Type B pancreatic cell (in vitro differentiated cells): ENCODE measurements around the gene SMAD6. TPM values are rescaled to one million over a fixed set of nuclear protein-coding genes. Genes with fewer than 3 reads are reported as not detected.
A peak's percentile ranks its signal among the peaks of the same experiment; 100 is the strongest.

Experiments
- DNase-seq: peaks from one replicate; pipeline ENCODE4 v3.0.0; 2021; ENCODE audit warnings: mixed read lengths; ENCODE audit not compliant: unreplicated experiment; ENCODE audit errors: extremely low spot score
- H3K27ac Mint-ChIP-seq: 2 replicates; pipeline ENCODE4 v1.8.0; 2021; ENCODE audit warnings: mild to moderate bottlenecking, mixed read lengths
- H3K27me3 Mint-ChIP-seq: 2 replicates; pipeline ENCODE4 v1.8.0; 2021; ENCODE audit warnings: mixed read lengths
- H3K36me3 Mint-ChIP-seq: 2 replicates; pipeline ENCODE4 v1.8.0; 2021; ENCODE audit warnings: mixed read lengths
- H3K4me1 Mint-ChIP-seq: one replicate; pipeline ENCODE4 v1.8.0; 2021; ENCODE audit warnings: mixed read lengths; ENCODE audit not compliant: unreplicated experiment
- H3K4me3 Mint-ChIP-seq: 2 replicates; pipeline ENCODE4 v1.8.0; 2021; ENCODE audit warnings: mild to moderate bottlenecking, mixed read lengths
- H3K9me3 Mint-ChIP-seq: 2 replicates; pipeline ENCODE4 v1.8.0; 2021; ENCODE audit warnings: mixed read lengths
- CTCF ChIP-seq: fragments of 200-600 bp; sonication (generic); conservative IDR thresholded peaks from 2 replicates; pipeline ENCODE4 v1.5.0; 2021; ENCODE audit warnings: antibody characterized with exemption, mild to moderate bottlenecking
- total RNA-seq: library from RNA; stranded (reverse); gene quantifications from 2 replicates; pipeline ENCODE4 v1.2.1, GENCODE V29; 2021; ENCODE audit warnings: low replicate concordance

The SMAD6 gene
- total RNA-seq, 1 donor from 2014 or later: 31.7 TPM

GRCh38 chr15:66785637-66786036, 83.6 kb downstream of the SMAD6 start:
- peak overlapping the region; percentile 51 for H3K27ac Mint-ChIP-seq
- no peaks in the 10 kb centered on the region for H3K9me3 Mint-ChIP-seq
- H3K27me3 Mint-ChIP-seq: no peaks in the 10 kb centered on the region
- H3K36me3 Mint-ChIP-seq: peaks cover 7% of the 10 kb centered on the region
- H3K4me1 Mint-ChIP-seq: peaks cover 29% of the 10 kb centered on the region
- no peak for DNase-seq
- H3K4me3 Mint-ChIP-seq: no peak overlapping the region
- no peak for TF ChIP-seq CTCF

- no peaks in the 10 kb centered on the region for H3K9me3 Mint-ChIP-seq
- H3K27me3 Mint-ChIP-seq: no peaks in the 10 kb centered on the region
- DNase-seq: no peak
- H3K36me3 Mint-ChIP-seq: peaks cover 7% of the 10 kb centered on the region
- peaks cover 29% of the 10 kb centered on the region for H3K4me1 Mint-ChIP-seq
- H3K27ac Mint-ChIP-seq: peak overlapping the region; percentile 51
- TF ChIP-seq CTCF: no peak
- H3K4me3 Mint-ChIP-seq: no peak overlapping the region
These were observed 84.2 kb downstream of the SMAD6 start for GRCh38 chr15:66786222-66786621.

GRCh38 chr15:66786708-66787488, 84.9 kb downstream of the SMAD6 start:
- DNase-seq: no peak
- H3K36me3 Mint-ChIP-seq: peaks cover 7% of the 10 kb centered on the region
- no peak overlapping the region for H3K4me3 Mint-ChIP-seq
- no peaks in the 10 kb centered on the region for H3K27me3 Mint-ChIP-seq
- peak overlapping the region; percentile 58 for H3K27ac Mint-ChIP-seq
- TF ChIP-seq CTCF: no peak
- H3K4me1 Mint-ChIP-seq: peaks cover 29% of the 10 kb centered on the region
- no peaks in the 10 kb centered on the region for H3K9me3 Mint-ChIP-seq

- H3K27ac Mint-ChIP-seq: peak overlapping the region; percentile 58
- no peak for DNase-seq
- H3K36me3 Mint-ChIP-seq: peaks cover 4% of the 10 kb centered on the region
- H3K27me3 Mint-ChIP-seq: no peaks in the 10 kb centered on the region
- no peak overlapping the region for H3K4me3 Mint-ChIP-seq
- no peaks in the 10 kb centered on the region for H3K9me3 Mint-ChIP-seq
- TF ChIP-seq CTCF: no peak
- peaks cover 25% of the 10 kb centered on the region for H3K4me1 Mint-ChIP-seq
These were observed 85.4 kb downstream of the SMAD6 start for GRCh38 chr15:66787489-66787871.

- no peak for DNase-seq
- Mint-ChIP-seq H3K9me3 (no peaks in the 10 kb centered on the region), H3K27me3 (no peaks in the 10 kb centered on the region), H3K27ac (no peak overlapping the region), H3K4me3 (no peak overlapping the region), H3K36me3 (peaks cover 4% of the 10 kb centered on the region), H3K4me1 (peaks cover 25% of the 10 kb centered on the region)
- no peak for TF ChIP-seq CTCF
These were observed 86.0 kb downstream of the SMAD6 start for GRCh38 chr15:66788024-66788423.
